CD14-positive monocyte (primary cell): ENCODE measurements around the gene PLIN1. TPM values are rescaled to one million over a fixed set of nuclear protein-coding genes. Genes with fewer than 3 reads are reported as not detected.
A peak's percentile ranks its signal among the peaks of the same experiment; 100 is the strongest.

ENCODE experiments used
- DNase-seq, 3 donors: peaks; one replicate each; pipeline ENCODE4 v3.0.0-alpha.2; 2011 to 2022
- H2AFZ ChIP-seq: 2 replicates; pipeline ENCODE4 v1.6.0; 2012; ENCODE audit warnings: mild to moderate bottlenecking, low read depth, low read length, inconsistent platforms; ENCODE audit not compliant: insufficient read depth, poor library complexity, severe bottlenecking
- H3K27ac ChIP-seq, 2 donors: 1 replicate in 1 of 2; 2 replicates in 1 of 2; pipeline ENCODE4 v1.5.1; 2012 to 2013; ENCODE audit warnings: low read length in 2 of 2, control low read depth in 1 of 2, inconsistent platforms in 1 of 2, low read depth in 1 of 2, mild to moderate bottlenecking in 1 of 2
- H3K27me3 ChIP-seq, 2 donors: one replicate each; pipeline versions ENCODE4 v1.6.0 to v1.6.1; 2011 to 2013; ENCODE audit warnings: low read length in 2 of 2; ENCODE audit not compliant: control insufficient read depth in 2 of 2, insufficient read depth in 2 of 2
- H3K36me3 ChIP-seq, 2 donors: replicated peaks in 1 of 2; 1 replicate in 1 of 2; 2 replicates in 1 of 2; pipeline versions ENCODE4 v1.5.1 to v1.6.1; 2012 to 2013; ENCODE audit warnings: low read length in 2 of 2, control low read depth in 1 of 2, inconsistent platforms in 1 of 2, mild to moderate bottlenecking in 1 of 2; ENCODE audit not compliant: insufficient read depth in 2 of 2, control insufficient read depth in 1 of 2
- H3K4me1 ChIP-seq, 2 donors: 1 replicate in 1 of 2; 2 replicates in 1 of 2; pipeline versions ENCODE4 v1.5.1 to v1.6.1; 2012 to 2013; ENCODE audit warnings: low read length in 2 of 2, control low read depth in 1 of 2, inconsistent platforms in 1 of 2, mild to moderate bottlenecking in 1 of 2, moderate library complexity in 1 of 2; ENCODE audit not compliant: insufficient read depth in 2 of 2, control insufficient read depth in 1 of 2
- H3K4me2 ChIP-seq: replicated peaks from 2 replicates; pipeline ENCODE3; 2012; ENCODE audit warnings: low read length, moderate library complexity, mild to moderate bottlenecking; ENCODE audit not compliant: poor library complexity, severe bottlenecking; ENCODE audit errors: extremely low read depth
- H3K4me3 ChIP-seq, 3 experiments: fragments of 200-600 bp in 1 of 3; sonication (generic) in 1 of 3; replicated peaks in 1 of 3; 1 replicate in 2 of 3; 2 replicates in 1 of 3; pipeline ENCODE4 v1.5.1; 2011 to 2013; ENCODE audit warnings: low read length in 3 of 3, mild to moderate bottlenecking in 3 of 3, control low read depth in 2 of 3, low read depth in 2 of 3, inconsistent platforms in 1 of 3, moderate library complexity in 1 of 3
- H3K79me2 ChIP-seq: 2 replicates; pipeline ENCODE4 v1.6.0; 2012; ENCODE audit warnings: mild to moderate bottlenecking, control low read depth, inconsistent platforms, low read length, moderate library complexity; ENCODE audit not compliant: insufficient read depth
- H3K9ac ChIP-seq: 2 replicates; pipeline ENCODE4 v1.6.0; 2017; ENCODE audit warnings: low read length, mild to moderate bottlenecking; ENCODE audit not compliant: insufficient read depth, poor library complexity, severe bottlenecking
- H3K9me3 ChIP-seq, 2 donors: replicated peaks in 1 of 2; 1 replicate in 1 of 2; 2 replicates in 1 of 2; pipeline versions ENCODE4 v1.5.1 to v1.6.1; 2012 to 2013; ENCODE audit warnings: low read length in 2 of 2, control low read depth in 1 of 2; ENCODE audit not compliant: control insufficient read depth in 1 of 2, insufficient read depth in 1 of 2
- H4K20me1 ChIP-seq: 2 replicates; pipeline ENCODE4 v1.6.0; 2012; ENCODE audit warnings: mild to moderate bottlenecking, low read length, control low read depth, moderate library complexity; ENCODE audit not compliant: insufficient read depth
- H3K27ac Mint-ChIP-seq, 7 donors: one replicate each; pipeline ENCODE4 v1.8.0; 2020; ENCODE audit warnings: mild to moderate bottlenecking in 7 of 7, mixed read lengths in 7 of 7, moderate library complexity in 6 of 7, inconsistent platforms in 2 of 7
- H3K27me3 Mint-ChIP-seq, 3 donors: one replicate each; pipeline ENCODE4 v1.8.0; 2021 to 2022; ENCODE audit warnings: low read depth in 3 of 3, mild to moderate bottlenecking in 3 of 3, mixed read lengths in 3 of 3, moderate library complexity in 3 of 3, inconsistent platforms in 1 of 3
- H3K36me3 Mint-ChIP-seq, 2 donors: one replicate each; pipeline ENCODE4 v1.8.0; 2020; ENCODE audit warnings: mixed read lengths in 2 of 2, inconsistent platforms in 1 of 2, mild to moderate bottlenecking in 1 of 2
- H3K4me1 Mint-ChIP-seq: one replicate; pipeline ENCODE4 v1.8.0; 2020; ENCODE audit warnings: mild to moderate bottlenecking, mixed read lengths
- H3K4me3 Mint-ChIP-seq, 2 donors: one replicate each; pipeline ENCODE4 v1.8.0; 2020; ENCODE audit warnings: mild to moderate bottlenecking in 2 of 2, mixed read lengths in 2 of 2, moderate library complexity in 1 of 2
- H3K9me3 Mint-ChIP-seq, 7 donors: one replicate each; pipeline ENCODE4 v1.8.0; 2020 to 2022; ENCODE audit warnings: mixed read lengths in 7 of 7, mild to moderate bottlenecking in 6 of 7, moderate library complexity in 6 of 7, inconsistent platforms in 2 of 7
- CTCF ChIP-seq: fragments of 200-600 bp; IDR thresholded peaks from one replicate; pipeline ENCODE4 v1.8.0; 2022; ENCODE audit warnings: antibody characterized with exemption, mild to moderate bottlenecking
- WGBS: methylation state at CpG from one replicate; pipeline ENCODE4 v1.1.5; 2013; ENCODE audit warnings: missing lambda C conversion rate; ENCODE audit not compliant: insufficient coverage; 5-methylcytosine and 5-hydroxymethylcytosine counted together
- intact Hi-C, 2 donors: fragments of 100-400 bp; cut with micrococcal nuclease; formaldehyde crosslinking; loops; one replicate each; pipeline versions ENCODE4 v1.15.0 to v1.15.1; 2023
- polyA plus RNA-seq, 3 donors: library from polyadenylated mRNA; depleted of rRNA in 1 of 3; unstranded in 2 of 3; stranded (reverse) in 1 of 3; fragments of 300-500 nt in 2 of 3; fragments of >200 nt in 1 of 3; fragmentation: Illumina TruSeq in 2 of 3; gene quantifications; 1 replicate in 2 of 3; 2 replicates in 1 of 3; pipeline ENCODE4 v1.2.3, GENCODE V29; 2012 to 2021

The PLIN1 gene
- polyA plus RNA-seq, 3 donors = 0.12 TPM; not detected in 2

- Histone ChIP-seq H3K36me3 (no peaks in the 10 kb centered on the region), H3K4me3 (peak within 1 kb of the TSS in 1 of 3 experiments; percentile 60), H3K27ac (no peak within 1 kb of the TSS), H3K27me3 (peaks cover 30 to 36% of the 10 kb centered on the region in 2 donors), H3K4me2 (peak within 1 kb of the TSS; percentile 65), H3K79me2 (no peaks in the 10 kb centered on the region), H3K9me3 (no peaks in the 10 kb centered on the region), H3K4me1 (peaks cover 7 to 14% of the 10 kb centered on the region in 2 donors), H4K20me1 (no peaks in the 10 kb centered on the region), H2AFZ (peak within 1 kb of the TSS; percentile 67), H3K9ac (peak within 1 kb of the TSS; percentile 11)
- intact Hi-C loops = no loop called here
- H3K4me1 Mint-ChIP-seq = peaks cover 14% of the 10 kb centered on the region
- peak within 1 kb of the TSS in 1 of 7 donors; percentile 50 for H3K27ac Mint-ChIP-seq
- peaks cover 0 to 9% (median 7%) of the 10 kb centered on the region in 7 donors for H3K9me3 Mint-ChIP-seq
- DNase-seq = no peak
- peaks cover 28 to 53% (median 44%) of the 10 kb centered on the region in 3 donors for H3K27me3 Mint-ChIP-seq
- peak within 1 kb of the TSS; percentile 54 to 93 for H3K4me3 Mint-ChIP-seq
- H3K36me3 Mint-ChIP-seq = peaks cover 7 to 15% of the 10 kb centered on the region in 2 donors
- WGBS = under 1% methylated on average over 63 of the region's 87 CpGs
- TF ChIP-seq CTCF = no peak
Measured at GRCh38 chr15:89654847-89655805, 24.0 kb downstream of the PLIN1 start, which contains the start of gene KIF7. Gene KIF7 (minus strand): TSS chr15:89655467. CDS start chr15:89652930, 2,537 bp downstream.

- Mint-ChIP-seq H3K9me3 (peaks cover 0 to 9% (median 7%) of the 10 kb centered on the region in 7 donors), H3K36me3 (peaks cover 7 to 15% of the 10 kb centered on the region in 2 donors), H3K27ac (peak overlapping the region in 1 of 7 donors; percentile 50), H3K4me1 (peaks cover 12% of the 10 kb centered on the region), H3K27me3 (peaks cover 28 to 53% (median 44%) of the 10 kb centered on the region in 3 donors), H3K4me3 (peak overlapping the region; percentile 42 to 93)
- Histone ChIP-seq H3K4me2 (peak overlapping the region; percentile 65), H3K27me3 (peaks cover 30 to 36% of the 10 kb centered on the region in 2 donors), H3K27ac (no peak overlapping the region), H3K9ac (no peak overlapping the region), H3K4me3 (peak overlapping the region in 1 of 3 experiments; percentile 60), H2AFZ (peak overlapping the region; percentile 67), H3K9me3 (no peaks in the 10 kb centered on the region), H3K36me3 (no peaks in the 10 kb centered on the region), H3K4me1 (peaks cover 7 to 14% of the 10 kb centered on the region in 2 donors), H4K20me1 (no peaks in the 10 kb centered on the region), H3K79me2 (no peaks in the 10 kb centered on the region)
- no peak for DNase-seq
- TF ChIP-seq CTCF = no peak
- intact Hi-C loops = no loop called here
- WGBS = 45% methylated on average over 11 of the region's 14 CpGs
Measured at GRCh38 chr15:89654301-89654761, 24.8 kb downstream of the PLIN1 start.
